Measurements from ENCODE around the gene SH3RF1. TPM values are rescaled to one million over a fixed set of nuclear protein-coding genes. Genes with fewer than 3 reads are reported as not detected.
A peak's percentile ranks its signal among the peaks of the same experiment; 100 is the strongest.

The SH3RF1 gene
- total and polyA plus RNA-seq, 2 of the 13 experiments (the other 11 are each of a cell fraction or from before 2014, with no cell fraction given) = 3.1 to 3.2 TPM

- Histone ChIP-seq H3K9ac (ENCODE audit: insufficient read depth, low read depth, low read length) (no peak overlapping the region), H3K4me2 (ENCODE audit: low read depth, low read length) (no peak overlapping the region), H3K27ac (ENCODE audit: extremely low read length, insufficient read depth, low read length) (no peak overlapping the region), H3K79me2 (ENCODE audit: insufficient read depth, low read length) (no peaks in the 10 kb centered on the region), H3K4me3 (replicated peaks in 1 of 3; ENCODE audit: insufficient read depth in 1 of 3, low read depth in 2 of 3, low read length in 3 of 3) (no peak overlapping the region), H3K27me3 (ENCODE audit: control insufficient read depth in 1 of 2, insufficient read depth in 2 of 2, low read length in 2 of 2) (no peaks in the 10 kb centered on the region), H4K20me1 (ENCODE audit: insufficient read depth, low read length) (no peaks in the 10 kb centered on the region), H2AFZ (ENCODE audit: low read length) (no peak overlapping the region), H3K9me3 (ENCODE audit: low read length) (no peaks in the 10 kb centered on the region), H3K4me1 (ENCODE audit: insufficient read depth, low read length) (peaks cover 26% of the 10 kb centered on the region), H3K36me3 (replicated peaks in 1 of 2; ENCODE audit: control insufficient read depth in 1 of 2, insufficient read depth in 2 of 2, low read length in 2 of 2) (no peaks in the 10 kb centered on the region)
- FAIRE-seq (no peak), DNase-seq (ENCODE audit: low spot score) (no peak), ATAC-seq (no peak)
- CTCF ChIA-PET (ENCODE audit: low intra/inter-chr PET ratio, low total read pairs) = no interaction called here
- TF ChIP-seq EP300 (IDR thresholded peaks at IDR 0.05; ENCODE audit: low read depth in 2 of 2, low read length in 2 of 2) (peak in 1 of 2 experiments; percentile 51; a peak in 1 of 4 replicates), EP300 (CRISPR knock-in tag; IDR thresholded peaks at IDR 0.05; ENCODE audit: borderline replicate concordance) (no peak), ZNF143 (CRISPR knock-in tag; IDR thresholded peaks at IDR 0.05) (no peak), FOXP1 (IDR thresholded peaks at IDR 0.05) (no peak), FOXP1 (CRISPR knock-in tag; IDR thresholded peaks at IDR 0.05) (peak; percentile 50)
- POLR2A ChIA-PET = interaction anchor here (1.0 kb wide), 1 partner anchor 17 kb away, joined by 4 read pairs; no protein-coding TSS in a partner anchor
- WGBS (ENCODE audit: low lambda C conversion rate) = 93% methylated on average over 4 of the region's 4 CpGs
- BruUV-seq (replicated peaks) = no TSS peak
- intact Hi-C loops (cut with micrococcal nuclease; ENCODE audit: unreplicated experiment) = no loop called here
- in situ Hi-C loops (cut with HindIII; ENCODE audit: extremely low pct_ligation_motif_present, low pct_unique_long_range_greater_than_20kb) = no loop called here
Measured at GRCh38 chr4:169200361-169201030, 70.3 kb downstream of the SH3RF1 start.

DNA sequence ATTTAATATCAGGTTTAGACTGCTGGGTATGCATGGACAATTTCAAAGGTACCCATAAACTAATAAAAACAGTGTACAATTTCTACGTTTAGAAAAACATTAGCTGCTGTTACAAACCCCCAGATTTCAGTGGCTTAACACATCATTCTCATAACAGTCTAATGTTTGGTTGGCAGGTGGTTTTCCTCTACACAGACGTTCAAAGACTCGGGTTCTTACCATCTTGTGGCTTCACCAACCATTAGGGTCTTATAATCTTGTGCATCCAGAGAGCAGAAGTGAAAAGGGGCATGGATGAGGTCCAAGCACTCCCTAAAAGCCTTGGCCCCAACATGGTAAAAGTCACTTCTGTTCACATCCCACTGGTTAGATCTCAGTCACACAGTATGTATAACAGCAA, 71.6 kb downstream of the SH3RF1 start:
- Histone ChIP-seq H3K4me1 (ENCODE audit: insufficient read depth, low read length) (peaks cover 25% of the 10 kb centered on the region), H3K4me2 (ENCODE audit: low read depth, low read length) (no peak overlapping the region), H2AFZ (ENCODE audit: low read length) (no peak overlapping the region), H3K27ac (ENCODE audit: extremely low read length, insufficient read depth, low read length) (no peak overlapping the region), H3K36me3 (replicated peaks in 1 of 2; ENCODE audit: control insufficient read depth in 1 of 2, insufficient read depth in 2 of 2, low read length in 2 of 2) (no peaks in the 10 kb centered on the region), H3K4me3 (replicated peaks in 1 of 3; ENCODE audit: insufficient read depth in 1 of 3, low read depth in 2 of 3, low read length in 3 of 3) (no peak overlapping the region), H3K79me2 (ENCODE audit: insufficient read depth, low read length) (no peaks in the 10 kb centered on the region), H3K9ac (ENCODE audit: insufficient read depth, low read depth, low read length) (no peak overlapping the region), H3K9me3 (ENCODE audit: low read length) (no peaks in the 10 kb centered on the region), H4K20me1 (ENCODE audit: insufficient read depth, low read length) (no peaks in the 10 kb centered on the region), H3K27me3 (ENCODE audit: control insufficient read depth in 1 of 2, insufficient read depth in 2 of 2, low read length in 2 of 2) (no peaks in the 10 kb centered on the region; a peak in 1 of 5 replicates)
- DNase-seq (ENCODE audit: low spot score) = no peak
- intact Hi-C loops (cut with micrococcal nuclease; ENCODE audit: unreplicated experiment) = no loop called here
- 100% methylated on average over 3 of the region's 3 CpGs for WGBS (ENCODE audit: low lambda C conversion rate)
- no TSS peak for BruUV-seq (replicated peaks)
- in situ Hi-C loops (cut with HindIII; ENCODE audit: extremely low pct_ligation_motif_present, low pct_unique_long_range_greater_than_20kb) = no loop called here
- no peak for FAIRE-seq
- no peak for ATAC-seq
- ChIA-PET POLR2A (no interaction called here), CTCF (ENCODE audit: low intra/inter-chr PET ratio, low total read pairs) (no interaction called here)
- no peak for TF ChIP-seq RORA (CRISPR knock-in tag; IDR thresholded peaks at IDR 0.05)
- no peak for TF ChIP-seq DNMT1 (CRISPR knock-in tag; IDR thresholded peaks at IDR 0.05)
- TF ChIP-seq FOSL1 (CRISPR knock-in tag; IDR thresholded peaks at IDR 0.05; ENCODE audit: borderline replicate concordance) = no peak
- TF ChIP-seq MEIS1 (CRISPR knock-in tag; IDR thresholded peaks at IDR 0.05; ENCODE audit: borderline replicate concordance) = no peak
- no peak for TF ChIP-seq GFI1 (CRISPR knock-in tag; IDR thresholded peaks at IDR 0.05; ENCODE audit: borderline replicate concordance)
- no peak for TF ChIP-seq NFIC (IDR thresholded peaks at IDR 0.05; ENCODE audit: low read length)
- no peak for TF ChIP-seq MED1 (CRISPR knock-in tag; IDR thresholded peaks at IDR 0.05)
- TF ChIP-seq TAF15 (IDR thresholded peaks at IDR 0.05; ENCODE audit: low read depth, low read length, poor library complexity, severe bottlenecking) = no peak
- no peak for TF ChIP-seq TMF1 (CRISPR knock-in tag; IDR thresholded peaks at IDR 0.05; ENCODE audit: low read depth)
- TF ChIP-seq ZFP36L2 (CRISPR knock-in tag; IDR thresholded peaks at IDR 0.05) = no peak
- no peak for TF ChIP-seq POLR2AphosphoS2 (IDR thresholded peaks at IDR 0.05; ENCODE audit: low read depth, low read length)
- no peak for TF ChIP-seq NFKB2 (CRISPR knock-in tag; IDR thresholded peaks at IDR 0.05; ENCODE audit: borderline replicate concordance)
- TF ChIP-seq HOXA9 (CRISPR knock-in tag; IDR thresholded peaks at IDR 0.05; ENCODE audit: borderline replicate concordance) = no peak
- no peak for TF ChIP-seq HNF4A (CRISPR knock-in tag; IDR thresholded peaks at IDR 0.05)
- TF ChIP-seq ZNF510 (CRISPR knock-in tag; IDR thresholded peaks at IDR 0.05; ENCODE audit: low read depth) = no peak
- no peak for TF ChIP-seq RBM39 (IDR thresholded peaks at IDR 0.05; ENCODE audit: low read depth, low read length, poor library complexity, severe bottlenecking)
- TF ChIP-seq ZNF350 (CRISPR knock-in tag; IDR thresholded peaks at IDR 0.05; ENCODE audit: borderline replicate concordance, low read depth) = no peak

Measured in HepG2 (cell line).